HepG2 (cell line): ENCODE data around the gene UBR7. TPM values are rescaled to one million over a fixed set of nuclear protein-coding genes. Genes with fewer than 3 reads are reported as not detected.

ENCODE experiments used
- GTF3A ChIP-seq: sonication (generic); formaldehyde crosslinking; conservative IDR thresholded peaks from 2 replicates; pipeline ENCODE4 v1.4.0; 2020; ENCODE audit warnings: mild to moderate bottlenecking, missing genetic modification reagents
- HNRNPK ChIP-seq: fragments of 200-400 bp; formaldehyde crosslinking; IDR thresholded peaks from 2 replicates; pipeline ENCODE4 v1.6.1; 2018; ENCODE audit warnings: low read length, low read depth, moderate library complexity, mild to moderate bottlenecking; ENCODE audit not compliant: poor library complexity, severe bottlenecking
- HNRNPL ChIP-seq: fragments of 200-400 bp; formaldehyde crosslinking; IDR thresholded peaks from 2 replicates; pipeline ENCODE4 v1.6.1; 2017; ENCODE audit warnings: mild to moderate bottlenecking, low read depth, low read length
- HOXA9 ChIP-seq: sonication (generic); formaldehyde crosslinking; IDR thresholded peaks from 2 replicates; pipeline ENCODE4 v1.8.1; 2022; ENCODE audit warnings: missing genetic modification reagents, mild to moderate bottlenecking, moderate library complexity, borderline replicate concordance
- IKZF1 ChIP-seq: fragments of 450-650 bp; IDR thresholded peaks from 2 replicates; pipeline ENCODE4 v1.7.1; 2016
- JARID2 ChIP-seq: sonication (generic); formaldehyde crosslinking; IDR thresholded peaks from 2 replicates; pipeline ENCODE4 v1.8.1; 2023; ENCODE audit warnings: missing genetic modification reagents, inconsistent platforms; ENCODE audit not compliant: insufficient replicate concordance
- MED13 ChIP-seq: sonication (generic); formaldehyde crosslinking; IDR thresholded peaks from 2 replicates; pipeline ENCODE4 v1.5.0; 2020; ENCODE audit warnings: missing genetic modification reagents
- MIER2 ChIP-seq: IDR thresholded peaks from 2 replicates; pipeline ENCODE4 v1.6.1; 2016; ENCODE audit warnings: missing biosample characterization, missing genetic modification reagents
- SOX6 ChIP-seq, 2 experiments: fragments of 450-650 bp in 1 of 2; sonication (generic) in 1 of 2; formaldehyde crosslinking in 1 of 2; IDR thresholded peaks; 2 replicates each; pipeline versions ENCODE4 v1.4.0 to v1.6.1; 2017 to 2020; ENCODE audit warnings: antibody characterized with exemption in 1 of 2, mild to moderate bottlenecking in 1 of 2, missing genetic modification reagents in 1 of 2
- TEF ChIP-seq: sonication (generic); formaldehyde crosslinking; IDR thresholded peaks from 2 replicates; pipeline ENCODE4 v1.5.0; 2020; ENCODE audit warnings: missing genetic modification reagents
- THAP11 ChIP-seq: IDR thresholded peaks from 2 replicates; pipeline ENCODE4 v1.6.1; 2016; ENCODE audit warnings: missing biosample characterization, missing genetic modification reagents
- ZNF225 ChIP-seq: sonication (generic); formaldehyde crosslinking; IDR thresholded peaks from 2 replicates; pipeline ENCODE4 v1.4.0; 2020; ENCODE audit warnings: mild to moderate bottlenecking, missing genetic modification reagents
- ZNF367 ChIP-seq: sonication (generic); formaldehyde crosslinking; IDR thresholded peaks from 2 replicates; pipeline ENCODE4 v1.4.0; 2020; ENCODE audit warnings: missing genetic modification reagents, borderline replicate concordance
- ZNF513 ChIP-seq: sonication (generic); formaldehyde crosslinking; conservative IDR thresholded peaks from 2 replicates; pipeline ENCODE4 v1.5.0; 2020; ENCODE audit warnings: missing genetic modification reagents
- ZNF580 ChIP-seq: IDR thresholded peaks from 2 replicates; pipeline ENCODE4 v1.6.1; 2016; ENCODE audit warnings: low read depth, borderline replicate concordance
- ZSCAN30 ChIP-seq: sonication (generic); formaldehyde crosslinking; IDR thresholded peaks from 2 replicates; pipeline ENCODE4 v1.5.0; 2020; ENCODE audit warnings: mild to moderate bottlenecking, missing genetic modification reagents
- polyA plus RNA-seq, 8 experiments: library from polyadenylated mRNA; depleted of rRNA in 3 of 8; stranded (reverse) in 7 of 8; unstranded in 1 of 8; fragments of >200 nt; fragmentation: Illumina TruSeq in 4 of 8; extraction: Trizol in 4 of 8; gene quantifications; 2 replicates each; pipeline versions ENCODE4 v1.2.1 to v1.2.3, GENCODE V29; 2011 to 2016; ENCODE audit warnings: low read depth in 4 of 8, missing spikeins in 1 of 8, mixed read lengths in 1 of 8; ENCODE audit not compliant: insufficient read depth in 1 of 8
- total RNA-seq, 5 experiments: library from RNA; depleted of rRNA; stranded (reverse); fragments of >200 nt; fragmentation: Illumina TruSeq; extraction: Trizol; gene quantifications; 2 replicates each; pipeline ENCODE4 v1.2.3, GENCODE V29; 2016; ENCODE audit warnings: low read depth in 1 of 5
- TF ChIP-seq, protein P1 (sequence below), 2 experiments: fragments of 450-650 bp in 1 of 2; sonication (generic) in 1 of 2; formaldehyde crosslinking in 1 of 2; IDR thresholded peaks; 2 replicates each; pipeline versions ENCODE4 v1.6.1 to v1.8.0; 2016 to 2022; ENCODE audit warnings: antibody characterized with exemption in 1 of 2, mild to moderate bottlenecking in 1 of 2, missing genetic modification reagents in 1 of 2

The UBR7 gene
- total and polyA plus RNA-seq, 2 of the 13 experiments (the other 11 are each of a cell fraction or from before 2014, with no cell fraction given), result 11.0 to 19.7 TPM

- TF ChIP-seq SOX6 (IDR thresholded peaks at IDR 0.05), result no peak
- peak; percentile 72 for TF ChIP-seq SOX6 (CRISPR knock-in tag; IDR thresholded peaks at IDR 0.05)
- TF ChIP-seq HOXA9, result peak; percentile 76; the same call in 1 of the 2 replicates
- 0 out of 2 replicates have a peak, but pooled peaks have one; percentile 52 for TF ChIP-seq ZNF225
- no peak for TF ChIP-seq MED13 (CRISPR knock-in tag)
- no peak for TF ChIP-seq ZNF367 (CRISPR knock-in tag)
- no peak for TF ChIP-seq ZSCAN30 (CRISPR knock-in tag)
- no peak for TF ChIP-seq GTF3A (CRISPR knock-in tag)
- TF ChIP-seq THAP11, result peak; percentile 89
- peak; percentile 65 for TF ChIP-seq JARID2 (CRISPR knock-in tag)
- TF ChIP-seq ZNF513 (CRISPR knock-in tag), result no peak
- peak; percentile 16 for TF ChIP-seq HNRNPK
- TF ChIP-seq TEF (CRISPR knock-in tag), result peak; percentile 71; the same call in 1 of the 2 replicates
- no peak for TF ChIP-seq MIER2 (CRISPR knock-in tag)
- no peak for TF ChIP-seq ZNF580 (CRISPR knock-in tag)
- TF ChIP-seq, protein P1, sequence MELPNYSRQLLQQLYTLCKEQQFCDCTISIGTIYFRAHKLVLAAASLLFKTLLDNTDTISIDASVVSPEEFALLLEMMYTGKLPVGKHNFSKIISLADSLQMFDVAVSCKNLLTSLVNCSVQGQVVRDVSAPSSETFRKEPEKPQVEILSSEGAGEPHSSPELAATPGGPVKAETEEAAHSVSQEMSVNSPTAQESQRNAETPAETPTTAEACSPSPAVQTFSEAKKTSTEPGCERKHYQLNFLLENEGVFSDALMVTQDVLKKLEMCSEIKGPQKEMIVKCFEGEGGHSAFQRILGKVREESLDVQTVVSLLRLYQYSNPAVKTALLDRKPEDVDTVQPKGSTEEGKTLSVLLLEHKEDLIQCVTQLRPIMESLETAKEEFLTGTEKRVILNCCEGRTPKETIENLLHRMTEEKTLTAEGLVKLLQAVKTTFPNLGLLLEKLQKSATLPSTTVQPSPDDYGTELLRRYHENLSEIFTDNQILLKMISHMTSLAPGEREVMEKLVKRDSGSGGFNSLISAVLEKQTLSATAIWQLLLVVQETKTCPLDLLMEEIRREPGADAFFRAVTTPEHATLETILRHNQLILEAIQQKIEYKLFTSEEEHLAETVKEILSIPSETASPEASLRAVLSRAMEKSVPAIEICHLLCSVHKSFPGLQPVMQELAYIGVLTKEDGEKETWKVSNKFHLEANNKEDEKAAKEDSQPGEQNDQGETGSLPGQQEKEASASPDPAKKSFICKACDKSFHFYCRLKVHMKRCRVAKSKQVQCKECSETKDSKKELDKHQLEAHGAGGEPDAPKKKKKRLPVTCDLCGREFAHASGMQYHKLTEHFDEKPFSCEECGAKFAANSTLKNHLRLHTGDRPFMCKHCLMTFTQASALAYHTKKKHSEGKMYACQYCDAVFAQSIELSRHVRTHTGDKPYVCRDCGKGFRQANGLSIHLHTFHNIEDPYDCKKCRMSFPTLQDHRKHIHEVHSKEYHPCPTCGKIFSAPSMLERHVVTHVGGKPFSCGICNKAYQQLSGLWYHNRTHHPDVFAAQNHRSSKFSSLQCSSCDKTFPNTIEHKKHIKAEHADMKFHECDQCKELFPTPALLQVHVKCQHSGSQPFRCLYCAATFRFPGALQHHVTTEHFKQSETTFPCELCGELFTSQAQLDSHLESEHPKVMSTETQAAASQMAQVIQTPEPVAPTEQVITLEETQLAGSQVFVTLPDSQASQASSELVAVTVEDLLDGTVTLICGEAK (IDR thresholded peaks at IDR 0.05), result peak; percentile 43; the same call in 1 of the 2 replicates
- TF ChIP-seq, protein P1 (CRISPR knock-in tag; IDR thresholded peaks at IDR 0.05), result peak; percentile 67; the same call in 1 of the 2 replicates
- no peak for TF ChIP-seq HNRNPL
- no peak for TF ChIP-seq IKZF1
Measured at GRCh38 chr14:93206793-93207467, at the start of gene UBR7, which contains the start of gene GON7 (continued).
